HuH-7 (cell line): ENCODE data around the gene WNT2B.

Experiments
- DNase-seq: peaks from one replicate; pipeline ENCODE4 v3.0.0; 2011; ENCODE audit warnings: low spot score

Gene WNT2B

GRCh38 chr1:112527266-112528010 is 18.7 kb downstream of the WNT2B start:
- DNase-seq: no peak

GRCh38 chr1:112528076-112528475 is 19.3 kb downstream of the WNT2B start:
- no peak for DNase-seq

GRCh38 chr1:112529301-112529700 is 20.5 kb downstream of the WNT2B start:
- DNase-seq: no peak

GRCh38 chr1:112530832-112531231 is 22.1 kb downstream of the WNT2B start:
- DNase-seq: no peak

GRCh38 chr1:112532064-112532463 is 23.3 kb downstream of the WNT2B start:
- DNase-seq: no peak

GRCh38 chr1:112533029-112533428 is 24.3 kb downstream of the WNT2B start:
- DNase-seq: no peak

GRCh38 chr1:112536561-112536960 is 27.8 kb downstream of the WNT2B start:
- DNase-seq: no peak

GRCh38 chr1:112537456-112537855 is 28.7 kb downstream of the WNT2B start:
- DNase-seq: no peak

GRCh38 chr1:112538883-112539282 is 30.1 kb downstream of the WNT2B start:
- DNase-seq: no peak

GRCh38 chr1:112540226-112540794 is 31.5 kb downstream of the WNT2B start:
- DNase-seq: no peak

GRCh38 chr1:112541299-112541698 is 32.5 kb downstream of the WNT2B start:
- no peak for DNase-seq

- DNase-seq: no peak
Measured at GRCh38 chr1:112542206-112542973, 33.6 kb downstream of the WNT2B start.

- no peak for DNase-seq
Measured at GRCh38 chr1:112544011-112544688, 35.4 kb downstream of the WNT2B start.

GRCh38 chr1:112544751-112545150 is 36.0 kb downstream of the WNT2B start:
- DNase-seq: no peak

- DNase-seq: no peak
Measured at GRCh38 chr1:112546076-112546475, 37.3 kb downstream of the WNT2B start.

- DNase-seq: peak; percentile 2
Measured at GRCh38 chr1:112548547-112548946, 39.8 kb downstream of the WNT2B start.

- DNase-seq: no peak
Measured at GRCh38 chr1:112549590-112549989, 40.8 kb downstream of the WNT2B start.

GRCh38 chr1:112554411-112554810 is 45.6 kb downstream of the WNT2B start:
- DNase-seq: no peak

- DNase-seq: no peak
Measured at GRCh38 chr1:112557385-112557784, 48.6 kb downstream of the WNT2B start.

GRCh38 chr1:112558634-112559033 is 49.9 kb downstream of the WNT2B start:
- DNase-seq: no peak

- no peak for DNase-seq
Measured at GRCh38 chr1:112563341-112563740, 54.6 kb downstream of the WNT2B start.

GRCh38 chr1:112564081-112564480 is 55.3 kb downstream of the WNT2B start:
- no peak for DNase-seq

GRCh38 chr1:112565800-112566199 is 57.0 kb downstream of the WNT2B start:
- DNase-seq: no peak
